ENCODE measurements around the gene PIK3R2.

- TF ChIP-seq EZH2 (IDR thresholded peaks at IDR 0.05; ENCODE audit: low read depth, low read length, severe bottlenecking): no peak
- TF ChIP-seq, protein P1, sequence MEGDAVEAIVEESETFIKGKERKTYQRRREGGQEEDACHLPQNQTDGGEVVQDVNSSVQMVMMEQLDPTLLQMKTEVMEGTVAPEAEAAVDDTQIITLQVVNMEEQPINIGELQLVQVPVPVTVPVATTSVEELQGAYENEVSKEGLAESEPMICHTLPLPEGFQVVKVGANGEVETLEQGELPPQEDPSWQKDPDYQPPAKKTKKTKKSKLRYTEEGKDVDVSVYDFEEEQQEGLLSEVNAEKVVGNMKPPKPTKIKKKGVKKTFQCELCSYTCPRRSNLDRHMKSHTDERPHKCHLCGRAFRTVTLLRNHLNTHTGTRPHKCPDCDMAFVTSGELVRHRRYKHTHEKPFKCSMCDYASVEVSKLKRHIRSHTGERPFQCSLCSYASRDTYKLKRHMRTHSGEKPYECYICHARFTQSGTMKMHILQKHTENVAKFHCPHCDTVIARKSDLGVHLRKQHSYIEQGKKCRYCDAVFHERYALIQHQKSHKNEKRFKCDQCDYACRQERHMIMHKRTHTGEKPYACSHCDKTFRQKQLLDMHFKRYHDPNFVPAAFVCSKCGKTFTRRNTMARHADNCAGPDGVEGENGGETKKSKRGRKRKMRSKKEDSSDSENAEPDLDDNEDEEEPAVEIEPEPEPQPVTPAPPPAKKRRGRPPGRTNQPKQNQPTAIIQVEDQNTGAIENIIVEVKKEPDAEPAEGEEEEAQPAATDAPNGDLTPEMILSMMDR (IDR thresholded peaks at IDR 0.05; ENCODE audit: control extremely low read depth in 1 of 3, insufficient read depth in 1 of 3, low read depth in 1 of 3, low read length in 3 of 3): no peak
- TF ChIP-seq GABPA (IDR thresholded peaks at IDR 0.05; ENCODE audit: borderline replicate concordance, insufficient read depth, low read length): no peak
- TF ChIP-seq CHD2 (IDR thresholded peaks at IDR 0.05; ENCODE audit: low read length): no peak
- no peak for TF ChIP-seq EP300 (IDR thresholded peaks at IDR 0.05; ENCODE audit: borderline replicate concordance in 1 of 2, low read depth in 2 of 2, low read length in 2 of 2)
- TF ChIP-seq FOSL1 (IDR thresholded peaks at IDR 0.05; ENCODE audit: insufficient read depth, low read depth, low read length): no peak
- TF ChIP-seq BRCA1 (IDR thresholded peaks at IDR 0.05; ENCODE audit: low read depth, low read length): no peak
- TF ChIP-seq ATF2 (IDR thresholded peaks at IDR 0.05; ENCODE audit: low read length): no peak
- no peak for TF ChIP-seq POLR2AphosphoS5 (IDR thresholded peaks at IDR 0.05; ENCODE audit: low read depth, low read length)
- no peak for TF ChIP-seq YY1 (IDR thresholded peaks at IDR 0.05; ENCODE audit: low read depth, low read length)
- TF ChIP-seq ATF3 (IDR thresholded peaks at IDR 0.05; ENCODE audit: insufficient read depth, low read depth, low read length): no peak
Measured at GRCh38 chr19:18204394-18205199, 51.6 kb downstream of the PIK3R2 start.
